Upper lobe of left lung (tissue), 4 donors: ENCODE measurements around the gene TAMALIN.

Source experiments
- CTCF ChIP-seq, 6 experiments: fragments of 450-650 bp in 4 of 6; fragments of 200-600 bp in 2 of 6; sonication (generic) in 2 of 6; IDR thresholded peaks; one replicate each; pipeline ENCODE4 v1.5.1; 2016 to 2019; ENCODE audit warnings: antibody characterized with exemption in 6 of 6
- POLR2A ChIP-seq, 4 donors: fragments of 450-650 bp; IDR thresholded peaks; one replicate each; pipeline ENCODE4 v1.5.1; 2016 to 2017; ENCODE audit warnings: antibody characterized with exemption in 4 of 4, mild to moderate bottlenecking in 2 of 4
- POLR2AphosphoS5 ChIP-seq, 2 donors: sonication (generic); formaldehyde crosslinking; IDR thresholded peaks; one replicate each; pipeline ENCODE4 v1.5.1; 2017; ENCODE audit warnings: antibody characterized with exemption in 2 of 2

- TF ChIP-seq POLR2A (IDR thresholded peaks at IDR 0.05): no peak
- no peak for TF ChIP-seq CTCF (IDR thresholded peaks at IDR 0.05)
- TF ChIP-seq POLR2AphosphoS5 (IDR thresholded peaks at IDR 0.05): no peak
Measured at GRCh38 chr12:52007982-52008510, 1.3 kb downstream of the TAMALIN start.
